Lower lobe of right lung (tissue), 2 donors: Measurements from ENCODE around the gene TMEM253. TPM values are rescaled to one million over a fixed set of nuclear protein-coding genes. Genes with fewer than 3 reads are reported as not detected.

Experiments
- ATAC-seq, 2 donors: fragments of 200-7000 bp; cut with Tn5 transposase; one replicate each; pipeline ENCODE4 v1.9.1; 2020 to 2022; ENCODE audit warnings: mild to moderate bottlenecking in 2 of 2, moderate library complexity in 2 of 2
- DNase-seq: peaks from one replicate; pipeline ENCODE4 v3.0.0-alpha.2; 2020
- H3K27ac ChIP-seq: fragments of 200-600 bp; one replicate; pipeline ENCODE4 v1.8.0; 2022
- H3K27me3 ChIP-seq: fragments of 200-600 bp; one replicate; pipeline ENCODE4 v1.8.0; 2022; ENCODE audit warnings: low read depth
- H3K36me3 ChIP-seq: fragments of 200-600 bp; one replicate; pipeline ENCODE4 v1.8.0; 2022; ENCODE audit warnings: mild to moderate bottlenecking
- H3K4me1 ChIP-seq: fragments of 200-600 bp; one replicate; pipeline ENCODE4 v1.8.0; 2022
- H3K4me3 ChIP-seq: fragments of 200-600 bp; one replicate; pipeline ENCODE4 v1.8.0; 2022; ENCODE audit warnings: mild to moderate bottlenecking
- H3K9me3 ChIP-seq: fragments of 200-600 bp; one replicate; pipeline ENCODE4 v1.8.0; 2022
- CTCF ChIP-seq: fragments of 200-600 bp; IDR thresholded peaks from one replicate; pipeline ENCODE4 v1.8.0; 2022; ENCODE audit warnings: antibody characterized with exemption, mild to moderate bottlenecking
- intact Hi-C: fragments of 100-400 bp; cut with DNase I; formaldehyde crosslinking; loops from one replicate; pipeline ENCODE4 v1.11.0; 2022
- total RNA-seq: library from RNA; stranded (reverse); fragmentation: NEBNext Ultra II Directional; extraction: Animal tissue kit (Norgen Biotek cat#: 25700); gene quantifications from one replicate; pipeline ENCODE4 v1.2.1, GENCODE V29; 2021
- donor health status: DM: no; HTN: yes; CAD: no; lungs with severe emphysema.

Gene TMEM253
- total RNA-seq, 1 donor from 2014 or later = 0.50 TPM

GRCh38 chr14:21123429-21123828 is 22.6 kb downstream of the TMEM253 start:
- TF ChIP-seq CTCF = no peak
- H3K4me1 ChIP-seq = no peaks in the 10 kb centered on the region
- no peaks in the 10 kb centered on the region for H3K9me3 ChIP-seq
- H3K4me3 ChIP-seq = no peak overlapping the region
- H3K27ac ChIP-seq = no peak overlapping the region
- DNase-seq = no peak
- no peak for ATAC-seq
- intact Hi-C loops = no loop called here
- no peaks in the 10 kb centered on the region for H3K36me3 ChIP-seq
- no peaks in the 10 kb centered on the region for H3K27me3 ChIP-seq

- no peak for DNase-seq
- H3K27me3 ChIP-seq = no peaks in the 10 kb centered on the region
- no peak overlapping the region for H3K4me3 ChIP-seq
- intact Hi-C loops = no loop called here
- no peaks in the 10 kb centered on the region for H3K36me3 ChIP-seq
- no peaks in the 10 kb centered on the region for H3K4me1 ChIP-seq
- H3K27ac ChIP-seq = no peak overlapping the region
- H3K9me3 ChIP-seq = no peaks in the 10 kb centered on the region
- no peak for ATAC-seq
- no peak for TF ChIP-seq CTCF
These were observed 33.0 kb downstream of the TMEM253 start for GRCh38 chr14:21133901-21134300.

DNA sequence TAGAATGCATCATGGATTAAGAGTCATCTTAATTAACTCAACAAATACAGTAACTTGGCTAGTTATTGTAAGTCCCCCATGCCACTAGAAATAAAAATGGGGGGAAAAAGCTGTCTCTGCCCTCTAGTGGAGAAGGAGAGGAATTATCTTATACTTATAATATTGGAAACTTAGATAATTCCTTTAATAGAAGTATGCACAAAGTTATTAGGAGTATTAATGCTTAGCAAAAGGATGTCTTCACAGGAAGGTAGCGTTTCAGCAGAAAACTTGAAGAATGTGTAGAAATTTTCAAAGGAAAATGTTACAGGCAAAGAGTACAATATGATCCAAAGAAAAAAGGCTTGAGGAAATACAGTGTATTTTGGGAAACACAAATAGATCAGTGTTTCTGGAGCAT is 35.2 kb downstream of the TMEM253 start:
- no peak overlapping the region for H3K4me3 ChIP-seq
- DNase-seq (no peak), ATAC-seq (no peak)
- intact Hi-C loops = no loop called here
- H3K27me3 ChIP-seq = no peaks in the 10 kb centered on the region
- no peaks in the 10 kb centered on the region for H3K36me3 ChIP-seq
- peak; percentile 60 for TF ChIP-seq CTCF
- H3K27ac ChIP-seq = no peak overlapping the region
- H3K9me3 ChIP-seq = no peaks in the 10 kb centered on the region
- H3K4me1 ChIP-seq = no peaks in the 10 kb centered on the region

GRCh38 chr14:21142357-21142756 is 41.5 kb downstream of the TMEM253 start:
- no peak overlapping the region for H3K27ac ChIP-seq
- TF ChIP-seq CTCF = no peak
- H3K4me1 ChIP-seq = no peaks in the 10 kb centered on the region
- H3K36me3 ChIP-seq = no peaks in the 10 kb centered on the region
- intact Hi-C loops = no loop called here
- ATAC-seq (no peak), DNase-seq (no peak)
- H3K9me3 ChIP-seq = no peaks in the 10 kb centered on the region
- H3K4me3 ChIP-seq = no peak overlapping the region
- no peaks in the 10 kb centered on the region for H3K27me3 ChIP-seq

DNA sequence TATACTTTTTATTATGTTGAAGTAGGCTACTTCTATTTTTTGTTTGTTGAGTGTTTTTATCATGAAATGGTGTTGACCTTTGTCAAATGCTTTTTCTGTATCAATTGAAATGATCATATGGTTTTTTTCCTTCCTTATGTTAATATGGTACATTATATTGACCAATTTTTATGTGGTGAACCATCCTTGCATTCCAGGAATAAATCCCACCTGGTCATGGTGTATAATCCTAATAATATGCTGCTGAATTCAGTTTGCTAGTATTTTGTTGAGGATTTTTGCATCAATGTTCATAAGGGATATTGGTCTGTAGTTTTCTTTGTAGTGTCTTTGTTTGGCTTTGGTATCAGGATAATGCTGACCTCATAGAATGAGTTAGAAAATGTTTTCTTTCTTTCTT is 44.6 kb downstream of the TMEM253 start:
- no peak for DNase-seq
- no peaks in the 10 kb centered on the region for H3K36me3 ChIP-seq
- H3K9me3 ChIP-seq = no peaks in the 10 kb centered on the region
- ATAC-seq = no peak
- intact Hi-C loops = no loop called here
- no peak overlapping the region for H3K27ac ChIP-seq
- no peak for TF ChIP-seq CTCF
- no peak overlapping the region for H3K4me3 ChIP-seq
- no peaks in the 10 kb centered on the region for H3K4me1 ChIP-seq
- H3K27me3 ChIP-seq = no peaks in the 10 kb centered on the region
